ENCODE results near the gene ARHGAP8.

ARHGAP8 gene

DNA sequence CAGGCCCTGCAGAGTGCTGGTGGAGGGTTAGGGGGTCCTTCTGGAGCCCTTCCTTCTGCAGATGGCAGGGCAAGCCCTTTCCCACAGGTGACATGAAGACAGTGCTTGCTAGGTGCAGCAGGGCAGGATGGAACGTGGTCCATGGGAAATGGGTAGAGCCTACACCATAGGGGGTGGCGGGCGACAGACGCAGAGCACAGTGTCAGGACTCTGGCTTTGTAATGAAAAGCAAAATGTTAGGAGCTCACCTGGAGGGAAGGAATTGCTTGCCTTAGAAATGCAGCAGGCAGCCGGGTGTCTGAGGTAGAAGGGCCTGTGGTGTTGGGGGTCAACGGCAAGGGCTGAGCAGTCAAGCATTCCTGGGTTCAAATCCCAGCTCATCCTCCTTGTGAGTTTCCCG lies 54.9 kb downstream of the ARHGAP8 start:
- DNase-seq, result no peak

DNA sequence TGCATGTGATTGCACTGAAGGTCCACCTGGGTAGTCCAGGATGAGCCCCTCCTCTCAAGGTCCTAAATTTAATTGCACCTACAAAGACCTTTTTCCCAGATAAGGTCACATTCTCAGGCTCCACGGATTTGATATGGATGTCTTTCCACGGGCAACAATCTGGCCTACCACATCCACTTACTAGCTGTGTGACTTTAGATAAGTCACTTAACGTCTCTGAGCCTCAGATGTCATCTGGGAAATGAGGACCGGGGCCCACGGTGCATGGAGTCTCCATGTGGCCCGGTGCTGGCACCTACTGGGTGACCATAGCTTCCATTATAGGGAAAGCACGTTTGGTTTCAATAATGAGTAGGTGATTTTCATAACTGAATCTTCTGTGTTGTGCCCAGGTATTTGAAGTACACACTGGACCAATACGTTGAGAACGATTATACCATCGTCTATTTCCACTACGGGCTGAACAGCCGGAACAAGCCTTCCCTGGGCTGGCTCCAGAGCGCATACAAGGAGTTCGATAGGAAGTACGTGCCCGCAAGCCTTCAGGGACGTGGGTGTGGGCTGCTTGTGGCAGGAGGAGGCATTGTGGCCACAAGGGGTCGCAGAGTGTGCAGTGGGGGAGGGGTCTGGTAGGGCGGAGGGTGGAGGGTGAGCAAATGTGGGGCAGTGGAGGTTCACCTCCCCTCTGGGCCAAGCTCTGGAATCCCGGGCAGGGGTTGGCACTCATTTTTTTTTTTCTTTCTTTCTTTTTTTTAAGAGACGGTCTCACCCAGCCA lies 55.7 kb downstream of the ARHGAP8 start:
- no peak for DNase-seq

GRCh38 chr22:44809456-44809855 lies 57.1 kb downstream of the ARHGAP8 start:
- DNase-seq, result no peak

GRCh38 chr22:44811141-44811540 lies 58.8 kb downstream of the ARHGAP8 start:
- DNase-seq, result no peak

DNA sequence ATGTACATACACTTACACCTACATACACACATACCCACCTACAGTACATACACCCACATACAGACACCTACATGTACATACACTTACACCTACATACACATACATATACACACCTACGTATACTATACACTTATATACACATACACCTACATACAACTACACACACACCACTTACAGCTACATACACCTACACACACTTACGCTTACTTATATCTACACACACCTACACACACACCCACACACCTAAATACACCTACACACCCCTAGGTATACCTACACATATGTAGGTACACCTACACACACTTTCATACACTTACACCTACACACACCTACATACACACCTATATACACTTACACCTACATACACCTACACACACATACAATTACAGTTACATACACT lies 61.0 kb downstream of the ARHGAP8 start:
- DNase-seq, result no peak

- no peak for DNase-seq
These were observed 62.1 kb downstream of the ARHGAP8 start for GRCh38 chr22:44814266-44815098.

DNA sequence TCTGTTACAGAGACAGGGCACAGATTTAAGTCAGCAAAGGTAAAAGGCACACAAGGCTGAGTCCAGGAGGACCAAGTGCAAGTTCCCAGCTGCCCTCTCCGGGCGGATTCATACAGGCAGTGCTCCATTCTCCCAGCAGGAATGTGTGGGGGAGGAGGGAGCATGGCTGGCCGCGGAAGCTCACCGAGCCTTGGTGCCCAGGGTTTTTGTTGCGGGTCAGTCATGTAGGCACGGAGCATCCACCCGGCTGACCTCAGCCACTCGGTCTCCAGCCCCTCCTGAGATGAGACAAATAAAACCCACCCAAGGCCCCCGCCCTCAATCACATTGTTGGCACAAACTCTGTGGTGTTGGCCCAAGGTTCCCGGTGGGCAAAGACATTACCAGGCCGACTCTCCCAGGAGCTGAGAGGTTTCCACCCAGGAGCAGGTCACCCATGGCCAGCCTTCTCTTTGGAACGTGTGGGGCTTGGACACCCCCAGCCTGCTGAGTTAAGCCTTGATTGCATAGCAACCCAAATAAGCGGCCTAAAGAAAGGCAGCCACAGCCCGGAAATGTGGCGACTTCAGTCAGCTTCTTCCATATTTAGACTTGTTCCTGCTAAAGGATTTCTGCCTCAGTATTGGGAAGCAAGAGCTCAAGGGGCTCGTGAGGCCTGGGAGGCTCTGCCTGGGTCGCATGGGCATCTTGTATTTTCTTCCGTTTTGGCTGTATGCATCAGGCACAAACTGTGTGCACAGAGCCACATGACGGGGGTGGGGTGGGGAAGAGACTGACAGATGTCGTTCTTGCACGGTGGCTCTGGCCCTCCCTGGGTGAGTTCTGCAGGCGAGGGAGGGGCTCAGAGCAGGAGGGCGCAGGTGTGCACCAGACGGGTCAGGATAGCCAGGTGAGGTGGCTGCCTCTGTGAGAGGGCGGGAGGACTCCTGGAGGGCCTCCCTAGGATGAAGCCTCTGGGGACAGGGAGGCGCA lies 63.0 kb downstream of the ARHGAP8 start:
- no peak for DNase-seq

GRCh38 chr22:44816141-44816540 lies 63.8 kb downstream of the ARHGAP8 start:
- DNase-seq, result no peak

- DNase-seq, result no peak
These were observed 66.4 kb downstream of the ARHGAP8 start for GRCh38 chr22:44818727-44819126.

DNA sequence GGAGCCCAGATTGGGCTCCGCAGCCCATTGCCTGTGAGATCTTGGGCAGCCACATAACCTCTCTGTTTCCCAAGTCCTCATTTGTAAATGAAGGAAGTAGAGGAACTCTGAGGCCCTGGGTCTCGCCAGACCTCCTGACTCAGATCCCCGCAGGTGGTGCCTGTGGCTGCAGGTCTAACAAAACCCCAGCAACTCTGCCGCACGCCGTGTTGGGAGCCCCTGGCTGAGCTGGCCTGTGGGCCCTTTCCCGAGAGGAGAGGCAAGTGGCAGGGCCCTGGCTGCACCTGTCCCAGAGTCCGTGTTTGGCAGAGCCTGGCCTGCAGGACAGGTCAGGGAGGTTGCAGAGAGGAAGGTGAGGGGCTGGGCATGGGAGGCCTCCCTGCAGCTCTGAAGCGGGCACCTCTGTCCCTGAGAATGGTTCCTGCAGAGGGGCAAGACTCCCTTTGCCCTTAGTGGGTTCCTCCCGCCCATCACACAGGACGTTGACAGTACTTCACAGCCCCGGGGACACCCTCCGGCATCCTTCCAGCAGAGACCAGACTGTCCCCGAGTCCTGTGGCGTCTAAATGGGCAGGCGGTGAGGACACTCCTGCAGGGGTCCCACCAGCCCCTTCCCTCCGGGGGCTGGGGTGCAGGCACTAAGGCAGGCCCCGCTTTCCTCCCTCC lies 67.7 kb downstream of the ARHGAP8 start:
- DNase-seq, result no peak

DNA sequence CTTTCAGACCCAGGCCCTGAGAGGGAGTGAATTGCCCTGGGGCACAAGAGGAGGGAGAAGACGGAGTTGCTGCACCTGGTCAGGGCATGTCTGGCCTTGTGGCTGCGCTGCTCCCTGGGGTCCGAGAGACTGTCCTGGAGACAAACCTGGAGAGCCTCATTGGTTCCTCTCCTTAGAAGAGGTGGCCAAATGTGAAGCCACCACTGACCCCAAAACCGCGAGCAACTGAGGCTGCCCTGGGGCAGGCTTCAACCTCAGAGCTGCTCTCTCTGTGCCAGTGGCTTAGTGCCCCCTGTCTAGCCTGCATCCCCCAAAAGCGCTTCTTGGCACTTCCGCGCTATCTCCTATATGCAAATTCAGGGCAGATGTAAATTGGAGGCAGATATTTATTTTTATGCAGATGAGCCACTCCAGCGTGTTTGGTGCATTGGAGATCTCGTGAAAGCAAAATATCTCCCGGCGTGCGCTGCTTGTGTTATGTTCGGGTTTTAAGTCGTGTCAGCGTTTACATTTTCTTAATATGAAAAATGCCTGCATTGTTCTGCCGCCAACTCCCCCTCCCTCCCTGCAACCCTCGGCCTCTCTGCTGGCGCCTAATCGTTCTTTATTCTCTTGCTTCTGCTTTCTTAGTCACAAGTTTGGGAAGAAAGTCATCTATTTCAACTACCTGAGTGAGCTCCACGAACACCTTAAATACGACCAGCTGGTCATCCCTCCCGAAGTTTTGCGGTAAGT lies 69.5 kb downstream of the ARHGAP8 start:
- no peak for DNase-seq

DNA sequence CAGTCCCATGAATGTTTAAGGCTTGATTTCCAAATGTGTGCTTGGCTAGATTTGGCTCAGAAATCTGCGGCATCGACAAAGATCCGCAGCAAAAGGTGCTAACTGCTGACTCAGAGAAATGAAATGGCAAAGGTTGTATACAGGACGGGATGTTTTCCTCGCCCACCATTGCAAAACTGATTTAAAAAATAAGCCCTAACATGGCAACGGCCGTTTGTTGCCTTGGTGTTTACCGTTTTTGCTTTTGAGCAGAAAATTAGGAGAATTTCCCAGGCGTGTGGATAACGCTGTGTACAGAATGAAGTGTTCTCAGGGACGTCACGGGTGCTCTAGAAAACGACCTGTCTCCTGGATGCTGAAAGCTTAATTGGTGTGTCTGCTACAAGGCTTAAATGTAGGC lies 70.2 kb downstream of the ARHGAP8 start:
- no peak for DNase-seq

GRCh38 chr22:44823396-44823795 lies 71.0 kb downstream of the ARHGAP8 start:
- DNase-seq, result no peak

GRCh38 chr22:44823806-44824205 lies 71.4 kb downstream of the ARHGAP8 start:
- DNase-seq, result no peak

GRCh38 chr22:44824271-44824670 lies 71.9 kb downstream of the ARHGAP8 start:
- no peak for DNase-seq

DNA sequence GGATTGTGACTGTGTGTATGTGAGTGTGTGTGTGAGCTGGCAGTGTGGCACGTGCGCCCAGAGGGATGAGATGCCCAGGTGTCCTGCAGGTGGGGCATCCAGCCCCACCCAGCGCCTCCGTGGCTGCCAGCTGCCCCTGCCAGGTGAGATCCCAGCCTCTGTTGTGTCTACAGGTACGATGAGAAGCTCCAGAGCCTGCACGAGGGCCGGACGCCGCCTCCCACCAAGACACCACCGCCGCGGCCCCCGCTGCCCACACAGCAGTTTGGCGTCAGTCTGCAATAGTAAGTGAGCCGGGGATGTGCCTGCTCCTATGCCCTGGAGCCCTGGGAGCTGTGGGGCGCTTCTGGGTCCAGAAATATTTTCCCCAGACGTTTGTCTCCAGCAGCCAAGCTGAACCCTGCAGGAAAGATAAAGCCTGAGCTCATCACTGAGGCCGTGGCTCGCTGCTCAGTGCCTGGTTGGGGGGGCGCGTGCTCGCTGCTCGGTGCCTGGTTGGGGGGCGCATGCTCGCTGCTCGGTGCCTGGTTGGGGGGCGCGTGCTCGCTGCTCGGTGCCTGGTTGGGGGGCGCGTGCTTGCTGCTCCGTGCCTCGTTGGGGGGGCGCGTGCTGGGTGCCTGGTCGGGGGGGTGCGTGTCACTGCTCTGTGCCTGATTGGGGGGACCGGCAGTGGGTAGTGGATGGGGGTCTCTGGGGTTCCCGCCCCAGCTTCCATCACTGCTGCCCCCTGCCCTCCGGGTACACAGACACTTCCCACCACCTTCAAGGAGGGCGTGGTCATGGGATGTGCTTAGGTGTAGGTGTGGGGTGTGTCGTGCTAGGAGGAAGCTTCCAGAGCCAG lies 73.2 kb downstream of the ARHGAP8 start:
- DNase-seq, result no peak

DNA sequence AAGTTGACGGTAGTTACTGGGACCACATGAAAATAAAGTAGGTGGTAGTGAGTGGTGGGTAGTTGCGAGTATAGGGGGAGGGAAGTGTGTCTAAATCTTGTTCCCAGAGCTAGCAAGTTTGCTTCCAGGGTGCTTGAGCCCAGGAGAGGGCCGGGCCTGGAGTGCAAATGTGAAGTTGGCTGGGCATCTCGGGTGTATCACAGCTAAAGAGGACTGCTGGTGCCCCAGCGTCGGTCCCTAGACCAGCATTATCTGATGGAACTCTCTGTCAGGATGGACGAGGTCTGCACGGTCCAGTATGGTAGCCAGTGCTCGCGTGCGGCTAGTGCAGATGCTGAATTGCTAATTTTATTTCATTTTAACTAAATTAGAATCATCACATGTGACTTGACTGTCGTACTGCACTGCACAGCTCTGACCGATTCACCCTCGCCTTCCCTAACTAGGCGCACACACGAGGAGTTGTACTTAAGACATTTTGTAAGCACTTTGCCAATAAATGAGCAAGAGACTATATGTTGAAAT lies 75.4 kb downstream of the ARHGAP8 start:
- no peak for DNase-seq

DNA sequence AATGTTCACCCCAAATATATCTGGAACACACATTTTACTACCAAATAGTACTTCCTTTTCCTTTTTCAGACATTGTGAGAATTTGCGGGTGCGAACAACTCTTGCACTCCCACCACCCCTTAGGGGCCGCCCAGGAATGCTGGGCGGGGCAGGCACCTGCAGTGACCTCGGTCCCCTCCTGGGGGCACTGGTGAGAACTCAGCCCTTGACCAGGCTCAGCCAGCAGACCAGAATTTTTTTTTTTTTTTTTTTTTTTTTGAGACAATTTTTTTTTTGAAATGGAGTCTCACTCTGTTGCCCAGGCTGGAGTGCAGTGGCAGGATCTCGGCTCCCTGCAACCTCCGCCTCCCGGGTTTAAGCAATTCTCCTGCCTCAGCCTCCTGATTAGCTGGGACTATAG lies 75.8 kb downstream of the ARHGAP8 start:
- DNase-seq, result no peak

DNA sequence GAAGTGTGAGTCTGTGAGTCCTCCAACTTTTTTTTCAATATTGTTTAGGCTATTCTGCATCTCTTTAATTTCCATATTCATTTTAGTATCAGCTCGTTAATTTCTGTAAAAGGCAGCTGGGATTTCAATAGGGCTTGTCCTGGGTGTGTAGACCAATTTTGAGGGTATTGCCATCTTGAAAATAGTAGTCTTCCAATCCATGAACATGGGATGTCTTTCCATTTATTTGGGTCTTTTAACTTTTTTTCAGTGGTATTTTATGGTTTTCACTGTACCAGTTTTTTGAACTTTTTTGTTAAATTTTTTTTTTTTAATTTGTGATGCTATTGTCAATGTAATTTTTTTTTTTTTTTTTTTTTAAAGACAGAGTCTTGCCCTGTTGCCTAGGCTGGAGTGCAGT lies 79.5 kb downstream of the ARHGAP8 start:
- DNase-seq, result no peak

GRCh38 chr22:44834065-44834464 lies 81.7 kb downstream of the ARHGAP8 start:
- DNase-seq, result no peak

DNA sequence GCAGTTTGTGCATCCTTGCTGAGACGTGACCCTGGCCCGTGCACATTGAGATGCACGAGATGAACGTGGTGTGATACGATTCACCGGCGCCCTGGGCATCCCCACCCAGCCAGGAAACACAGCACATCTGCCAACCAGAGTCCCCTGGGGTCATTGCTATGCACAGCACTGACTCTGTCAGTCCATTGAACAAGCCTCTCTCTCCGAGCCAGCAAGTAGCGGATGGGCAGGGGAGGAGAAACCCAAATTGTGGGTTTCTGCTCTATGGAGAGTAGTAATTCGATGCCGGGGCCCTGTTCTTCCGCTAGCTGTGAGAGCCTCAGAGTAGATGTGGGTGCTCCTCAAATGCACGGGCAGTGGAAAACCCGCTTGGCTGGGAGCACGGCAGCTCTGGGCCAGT lies 85.1 kb downstream of the ARHGAP8 start:
- DNase-seq, result no peak
